Endothelial cell of umbilical vein (primary cell): ENCODE measurements around the gene CERS6. TPM values are rescaled to one million over a fixed set of nuclear protein-coding genes. Genes with fewer than 3 reads are reported as not detected.

Experiments
- BruUV-seq: library from RNA; stranded (reverse); fragments of 400-500 nt; replicated peaks from 2 replicates; lab custom pipeline; 2021; lab: Mats Ljungman, UMichigan
- CTCF ChIA-PET: fragments of 300-600, 350-600 bp; sonication (Branson Sonifier 250); formaldehyde crosslinking; loops from one replicate; lab custom pipeline; 2021; ENCODE audit warnings: antibody characterized with exemption, inconsistent platforms; lab: Charles Lee
- POLR2A ChIA-PET: fragments of 300-600, 350-600 bp; sonication (Branson Sonifier 250); formaldehyde crosslinking; loops from one replicate; lab custom pipeline; 2021; ENCODE audit warnings: antibody characterized with exemption, inconsistent platforms; lab: Charles Lee
- DNase-seq: peaks from one replicate; pipeline ENCODE4 v3.0.0-alpha.2; 2011; ENCODE audit warnings: low read depth, low spot score
- FAIRE-seq: peaks from 2 replicates; lab custom pipeline; 2011; peaks lifted over from hg19 to GRCh38; lab: Jason Lieb, UNC
- H2AFZ ChIP-seq: 2 replicates; pipeline ENCODE4 v1.6.0; 2012; ENCODE audit warnings: low read depth, low read length, control low read depth, inconsistent platforms
- H3K27ac ChIP-seq: 2 replicates; pipeline ENCODE4 v1.5.1; 2011; ENCODE audit warnings: low read depth, mild to moderate bottlenecking, control low read depth, low read length, moderate library complexity; ENCODE audit not compliant: insufficient read depth
- H3K27me3 ChIP-seq, 2 experiments: 2 replicates each; pipeline versions ENCODE4 v1.6.0 to v1.6.1; 2011; ENCODE audit warnings: low read length in 2 of 2, mixed read lengths in 1 of 2; ENCODE audit not compliant: control insufficient read depth in 2 of 2, insufficient read depth in 2 of 2
- H3K36me3 ChIP-seq, 2 experiments: 2 replicates in 1 of 2; 3 replicates in 1 of 2; pipeline ENCODE4 v1.5.1; 2011; ENCODE audit warnings: low read length in 2 of 2, mild to moderate bottlenecking in 1 of 2, moderate library complexity in 1 of 2; ENCODE audit not compliant: control insufficient read depth in 2 of 2, insufficient read depth in 2 of 2; ENCODE audit errors: extremely low read depth in 1 of 2
- H3K4me1 ChIP-seq: 3 replicates; pipeline ENCODE4 v1.5.1; 2011; ENCODE audit warnings: mild to moderate bottlenecking, low read length; ENCODE audit not compliant: control insufficient read depth, insufficient read depth; ENCODE audit errors: extremely low read depth
- H3K4me2 ChIP-seq: 2 replicates; pipeline ENCODE4 v1.6.1; 2011; ENCODE audit warnings: low read length, control low read depth, mixed read lengths; ENCODE audit not compliant: insufficient read depth
- H3K4me3 ChIP-seq, 3 experiments: fragments of 200-600 bp in 1 of 3; sonication (generic), shearing (Covaris generic) in 1 of 3; replicated peaks in 1 of 3; 2 replicates each; pipeline ENCODE4 v1.5.1; 2011 to 2016; ENCODE audit warnings: control low read depth in 3 of 3, low read length in 3 of 3, mild to moderate bottlenecking in 2 of 3, inconsistent platforms in 1 of 3, low read depth in 1 of 3, moderate library complexity in 1 of 3; ENCODE audit not compliant: insufficient read depth in 1 of 3
- H3K79me2 ChIP-seq: 2 replicates; pipeline ENCODE4 v1.6.0; 2012; ENCODE audit warnings: low read length, inconsistent platforms; ENCODE audit not compliant: control insufficient read depth, insufficient read depth
- H3K9ac ChIP-seq: replicated peaks from 2 replicates; pipeline ENCODE3; 2011; ENCODE audit warnings: low read length, control low read depth; ENCODE audit not compliant: insufficient read depth; ENCODE audit errors: extremely low read depth
- H3K9me1 ChIP-seq: replicated peaks from 3 replicates; pipeline ENCODE4 v1.6.0; 2011; ENCODE audit warnings: mild to moderate bottlenecking, low read length; ENCODE audit not compliant: control insufficient read depth, insufficient read depth; ENCODE audit errors: extremely low read depth
- H3K9me3 ChIP-seq: replicated peaks from 2 replicates; pipeline ENCODE4 v1.5.1; 2012; ENCODE audit warnings: low read length, inconsistent platforms; ENCODE audit not compliant: control insufficient read depth, insufficient read depth
- H4K20me1 ChIP-seq: replicated peaks from 2 replicates; pipeline ENCODE3; 2011; ENCODE audit warnings: mild to moderate bottlenecking, low read length; ENCODE audit not compliant: control insufficient read depth, insufficient read depth; ENCODE audit errors: extremely low read depth
- EZH2 ChIP-seq: IDR thresholded peaks from 2 replicates; pipeline ENCODE4 v1.6.1; 2012; ENCODE audit warnings: borderline replicate concordance, low read depth, mild to moderate bottlenecking, moderate library complexity, low read length, inconsistent platforms; ENCODE audit not compliant: severe bottlenecking
- FOS ChIP-seq: IDR thresholded peaks from 2 replicates; pipeline ENCODE4 v1.6.1; 2011; ENCODE audit warnings: mild to moderate bottlenecking, low read length, moderate library complexity, borderline replicate concordance; ENCODE audit not compliant: insufficient read depth
- JUN ChIP-seq: IDR thresholded peaks from 2 replicates; pipeline ENCODE4 v1.6.1; 2011; ENCODE audit warnings: borderline replicate concordance, low read depth; ENCODE audit not compliant: insufficient read length, insufficient read depth
- MYC ChIP-seq: IDR thresholded peaks from one replicate; pipeline ENCODE4 v1.6.1; 2011; ENCODE audit warnings: mild to moderate bottlenecking, low read depth, low read length
- POLR2A ChIP-seq: IDR thresholded peaks from 2 replicates; pipeline ENCODE4 v1.6.1; 2012; ENCODE audit warnings: low read depth, mild to moderate bottlenecking, control low read depth, low read length
- POLR2AphosphoS5 ChIP-seq: IDR thresholded peaks from 2 replicates; pipeline ENCODE4 v1.6.1; 2012; ENCODE audit warnings: low read depth, mild to moderate bottlenecking, control low read depth, low read length, moderate library complexity; ENCODE audit not compliant: insufficient read depth
- dilution Hi-C: fragments of 300-500 bp; cut with MboI; formaldehyde crosslinking; loops from one replicate; pipeline ENCODE4 v1.15.0; 2019; ENCODE audit warnings: low sequenced_read_pairs; ENCODE audit not compliant: extremely low pct_ligation_motif_present
- intact Hi-C: fragments of 100-400 bp; cut with micrococcal nuclease; formaldehyde crosslinking; loops from one replicate; pipeline ENCODE4 v1.10.0; 2022
- polyA plus RNA-seq, 4 experiments: library from polyadenylated mRNA; depleted of rRNA in 3 of 4; stranded (reverse) in 3 of 4; unstranded in 1 of 4; fragments of >200 nt; gene quantifications; 2 replicates each; pipeline versions ENCODE4 v1.2.1 to v1.2.3, GENCODE V29; 2011 to 2012; ENCODE audit warnings: missing spikeins in 1 of 4
- total RNA-seq: library from RNA; stranded (reverse); gene quantifications from 2 replicates; pipeline ENCODE4 v1.2.3, GENCODE V29; 2021
- TF ChIP-seq, protein P1 (sequence below): IDR thresholded peaks from 2 replicates; pipeline ENCODE4 v1.6.1; 2011; ENCODE audit not compliant: insufficient read depth, insufficient read length
- TF ChIP-seq, protein P2 (sequence below), 2 donors: IDR thresholded peaks; 1 replicate in 1 of 2; 2 replicates in 1 of 2; pipeline ENCODE4 v1.5.1; 2011; ENCODE audit warnings: low read length in 2 of 2, mild to moderate bottlenecking in 2 of 2, moderate library complexity in 2 of 2, control low read depth in 1 of 2, inconsistent platforms in 1 of 2, low read depth in 1 of 2; ENCODE audit not compliant: insufficient read depth in 1 of 2; ENCODE audit errors: extremely low read depth in 1 of 2

The CERS6 gene
- total and polyA plus RNA-seq, 2 donors (not counting 3 experiments of a cell fraction or from before 2014, with no cell fraction given) = 2.7 to 11.7 TPM

DNA sequence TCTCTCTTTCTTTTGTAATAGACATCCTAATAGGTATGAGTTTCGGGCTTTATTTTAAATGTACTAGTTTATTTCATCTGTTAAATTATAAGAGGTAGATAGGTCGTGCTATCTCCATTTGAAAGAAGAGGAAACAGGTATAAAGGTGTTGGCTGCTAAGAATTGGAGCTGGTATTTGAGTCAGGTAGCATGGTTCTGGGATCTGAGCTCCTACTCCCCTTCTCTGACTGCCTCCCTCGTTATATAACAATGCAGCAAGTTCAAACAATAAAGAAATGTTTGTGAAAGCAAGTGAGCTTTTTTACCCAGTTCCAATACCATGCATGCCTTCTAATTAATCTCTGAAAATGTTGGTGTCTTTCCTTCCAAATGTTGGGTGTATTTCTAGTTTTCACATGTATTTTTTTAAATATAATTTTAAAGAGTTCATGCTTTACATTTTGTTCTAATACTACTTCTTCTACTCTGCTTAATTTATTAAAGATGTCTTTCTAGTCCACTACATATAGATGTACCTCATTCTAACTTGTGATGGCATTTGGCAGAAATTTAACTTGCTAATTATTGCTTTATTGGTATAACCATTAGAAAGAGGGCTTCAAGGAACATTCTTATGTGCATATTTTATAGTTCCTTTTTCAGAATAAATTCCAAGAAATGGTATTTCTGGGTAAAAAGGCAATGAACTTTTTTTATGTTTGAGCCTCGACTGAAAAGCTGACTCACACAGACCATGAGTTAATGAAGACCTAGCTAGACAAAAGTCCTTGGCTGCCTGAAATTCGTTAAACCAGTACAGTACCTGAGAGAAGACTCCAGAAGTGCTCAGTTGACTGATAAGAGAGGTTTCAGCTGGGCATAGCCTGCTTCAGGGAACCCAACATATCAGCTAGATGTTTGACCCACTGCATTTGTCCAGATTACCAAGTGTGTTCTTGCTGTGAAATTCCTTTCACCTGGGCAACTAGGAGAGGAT, 133.5 kb downstream of the CERS6 start:
- H3K9me3 ChIP-seq = no peaks in the 10 kb centered on the region
- TF ChIP-seq POLR2AphosphoS5 (no peak), MYC (no peak), JUN (no peak), FOS (no peak), POLR2A (no peak), EZH2 (no peak)
- TF ChIP-seq, protein P1, sequence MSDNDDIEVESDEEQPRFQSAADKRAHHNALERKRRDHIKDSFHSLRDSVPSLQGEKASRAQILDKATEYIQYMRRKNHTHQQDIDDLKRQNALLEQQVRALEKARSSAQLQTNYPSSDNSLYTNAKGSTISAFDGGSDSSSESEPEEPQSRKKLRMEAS = no peak
- TF ChIP-seq, protein P2, sequence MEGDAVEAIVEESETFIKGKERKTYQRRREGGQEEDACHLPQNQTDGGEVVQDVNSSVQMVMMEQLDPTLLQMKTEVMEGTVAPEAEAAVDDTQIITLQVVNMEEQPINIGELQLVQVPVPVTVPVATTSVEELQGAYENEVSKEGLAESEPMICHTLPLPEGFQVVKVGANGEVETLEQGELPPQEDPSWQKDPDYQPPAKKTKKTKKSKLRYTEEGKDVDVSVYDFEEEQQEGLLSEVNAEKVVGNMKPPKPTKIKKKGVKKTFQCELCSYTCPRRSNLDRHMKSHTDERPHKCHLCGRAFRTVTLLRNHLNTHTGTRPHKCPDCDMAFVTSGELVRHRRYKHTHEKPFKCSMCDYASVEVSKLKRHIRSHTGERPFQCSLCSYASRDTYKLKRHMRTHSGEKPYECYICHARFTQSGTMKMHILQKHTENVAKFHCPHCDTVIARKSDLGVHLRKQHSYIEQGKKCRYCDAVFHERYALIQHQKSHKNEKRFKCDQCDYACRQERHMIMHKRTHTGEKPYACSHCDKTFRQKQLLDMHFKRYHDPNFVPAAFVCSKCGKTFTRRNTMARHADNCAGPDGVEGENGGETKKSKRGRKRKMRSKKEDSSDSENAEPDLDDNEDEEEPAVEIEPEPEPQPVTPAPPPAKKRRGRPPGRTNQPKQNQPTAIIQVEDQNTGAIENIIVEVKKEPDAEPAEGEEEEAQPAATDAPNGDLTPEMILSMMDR (IDR thresholded peaks at IDR 0.05; ENCODE audit: extremely low read depth in 1 of 2, insufficient read depth in 1 of 2, low read depth in 1 of 2, low read length in 2 of 2) = no peak
- CTCF ChIA-PET = interaction anchor here (1.3 kb wide), 1 partner anchor 13 kb away, joined by 3 read pairs; no protein-coding TSS in a partner anchor
- H3K79me2 ChIP-seq = no peaks in the 10 kb centered on the region
- H4K20me1 ChIP-seq = no peaks in the 10 kb centered on the region
- BruUV-seq = no TSS peak
- intact Hi-C loops = no loop called here
- no peak overlapping the region for H3K27ac ChIP-seq
- dilution Hi-C loops = no loop called here
- H3K4me1 ChIP-seq = no peaks in the 10 kb centered on the region
- H3K9ac ChIP-seq = no peak overlapping the region
- H3K4me2 ChIP-seq = no peak overlapping the region
- POLR2A ChIA-PET = no interaction called here
- H3K9me1 ChIP-seq = no peaks in the 10 kb centered on the region
- no peaks in the 10 kb centered on the region for H3K27me3 ChIP-seq
- no peak overlapping the region for H3K4me3 ChIP-seq
- no peak overlapping the region for H2AFZ ChIP-seq
- H3K36me3 ChIP-seq = no peaks in the 10 kb centered on the region
- DNase-seq (no peak), FAIRE-seq (no peak)
